ENCODE data around the gene MAN2B1. TPM values are rescaled to one million over a fixed set of nuclear protein-coding genes. Genes with fewer than 3 reads are reported as not detected.
"Not testable (repeated sequence)": the region's sequence is repeated elsewhere in the genome, so short reads cannot be mapped to it uniquely, and the experiment has no call there.

MAN2B1 gene
- polyA plus RNA-seq, 1 experiment, result 66.9 TPM

- H3K27me3 ChIP-seq (ENCODE audit: control insufficient read depth, insufficient read depth, low read length), result no peaks in the 10 kb centered on the region
- no peak for DNase-seq (ENCODE audit: low read depth)
- ChIA-PET CTCF (no interaction called here), POLR2A (no interaction called here)
- H3K4me3 ChIP-seq (ENCODE audit: low read depth, low read length), result no peak overlapping the region
- peaks cover 23% of the 10 kb centered on the region for H3K36me3 ChIP-seq (ENCODE audit: control insufficient read depth, insufficient read depth, low read length)
- TF ChIP-seq, protein P1, sequence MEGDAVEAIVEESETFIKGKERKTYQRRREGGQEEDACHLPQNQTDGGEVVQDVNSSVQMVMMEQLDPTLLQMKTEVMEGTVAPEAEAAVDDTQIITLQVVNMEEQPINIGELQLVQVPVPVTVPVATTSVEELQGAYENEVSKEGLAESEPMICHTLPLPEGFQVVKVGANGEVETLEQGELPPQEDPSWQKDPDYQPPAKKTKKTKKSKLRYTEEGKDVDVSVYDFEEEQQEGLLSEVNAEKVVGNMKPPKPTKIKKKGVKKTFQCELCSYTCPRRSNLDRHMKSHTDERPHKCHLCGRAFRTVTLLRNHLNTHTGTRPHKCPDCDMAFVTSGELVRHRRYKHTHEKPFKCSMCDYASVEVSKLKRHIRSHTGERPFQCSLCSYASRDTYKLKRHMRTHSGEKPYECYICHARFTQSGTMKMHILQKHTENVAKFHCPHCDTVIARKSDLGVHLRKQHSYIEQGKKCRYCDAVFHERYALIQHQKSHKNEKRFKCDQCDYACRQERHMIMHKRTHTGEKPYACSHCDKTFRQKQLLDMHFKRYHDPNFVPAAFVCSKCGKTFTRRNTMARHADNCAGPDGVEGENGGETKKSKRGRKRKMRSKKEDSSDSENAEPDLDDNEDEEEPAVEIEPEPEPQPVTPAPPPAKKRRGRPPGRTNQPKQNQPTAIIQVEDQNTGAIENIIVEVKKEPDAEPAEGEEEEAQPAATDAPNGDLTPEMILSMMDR (IDR thresholded peaks at IDR 0.05; ENCODE audit: insufficient read depth, low read depth, low read length), result no peak
Observed at GRCh38 chr19:12628040-12629022, 38.2 kb downstream of the MAN2B1 start.

DNA sequence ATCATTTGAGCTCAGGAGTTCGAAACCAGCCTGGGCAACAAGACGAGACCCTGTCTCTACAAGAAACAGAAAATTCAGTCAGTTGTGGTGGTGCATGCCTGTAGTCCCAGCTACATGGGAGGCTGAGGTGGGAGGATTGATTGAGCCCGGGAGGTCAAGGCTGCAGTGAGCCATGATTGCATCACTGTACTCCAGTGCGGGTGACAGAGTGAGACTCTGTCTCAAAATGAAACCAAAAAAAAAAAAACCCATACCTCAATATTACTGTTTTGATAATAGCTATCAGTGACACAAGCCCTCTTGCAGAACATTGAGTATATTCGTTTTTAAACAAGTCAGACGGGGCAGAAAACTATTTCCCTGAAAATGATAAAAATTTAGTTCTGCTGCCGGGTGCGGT, 39.6 kb downstream of the MAN2B1 start:
- POLR2A ChIA-PET, result no interaction called here
- no peak for DNase-seq (ENCODE audit: low read depth)
- TF ChIP-seq, protein P1 (IDR thresholded peaks at IDR 0.05; ENCODE audit: insufficient read depth, low read depth, low read length), result no peak
- Histone ChIP-seq H3K27me3 (ENCODE audit: control insufficient read depth, insufficient read depth, low read length) (no peaks in the 10 kb centered on the region), H3K4me3 (ENCODE audit: low read depth, low read length) (no peak overlapping the region), H3K36me3 (ENCODE audit: control insufficient read depth, insufficient read depth, low read length) (peaks cover 23% of the 10 kb centered on the region)
- CTCF ChIA-PET, result interaction anchor here (0.6 kb wide), 1 partner anchor 136 kb away, joined by 3 read pairs; no protein-coding TSS in a partner anchor

- Histone ChIP-seq H3K27me3 (ENCODE audit: control insufficient read depth, insufficient read depth, low read length) (no peaks in the 10 kb centered on the region), H3K36me3 (ENCODE audit: control insufficient read depth, insufficient read depth, low read length) (peaks cover 19% of the 10 kb centered on the region), H3K4me3 (ENCODE audit: low read depth, low read length) (no peak overlapping the region)
- DNase-seq (ENCODE audit: low read depth), result no peak
- ChIA-PET CTCF (interaction anchor here (0.7 to 2.7 kb wide), 3 partner anchors 12 to 194 kb away, joined by 3 to 8 read pairs (median 4); no protein-coding TSS in a partner anchor), POLR2A (no interaction called here)
- TF ChIP-seq, protein P1 (IDR thresholded peaks at IDR 0.05; ENCODE audit: insufficient read depth, low read depth, low read length), result no peak
Observed at GRCh38 chr19:12623361-12624031, 43.0 kb downstream of the MAN2B1 start.

DNA sequence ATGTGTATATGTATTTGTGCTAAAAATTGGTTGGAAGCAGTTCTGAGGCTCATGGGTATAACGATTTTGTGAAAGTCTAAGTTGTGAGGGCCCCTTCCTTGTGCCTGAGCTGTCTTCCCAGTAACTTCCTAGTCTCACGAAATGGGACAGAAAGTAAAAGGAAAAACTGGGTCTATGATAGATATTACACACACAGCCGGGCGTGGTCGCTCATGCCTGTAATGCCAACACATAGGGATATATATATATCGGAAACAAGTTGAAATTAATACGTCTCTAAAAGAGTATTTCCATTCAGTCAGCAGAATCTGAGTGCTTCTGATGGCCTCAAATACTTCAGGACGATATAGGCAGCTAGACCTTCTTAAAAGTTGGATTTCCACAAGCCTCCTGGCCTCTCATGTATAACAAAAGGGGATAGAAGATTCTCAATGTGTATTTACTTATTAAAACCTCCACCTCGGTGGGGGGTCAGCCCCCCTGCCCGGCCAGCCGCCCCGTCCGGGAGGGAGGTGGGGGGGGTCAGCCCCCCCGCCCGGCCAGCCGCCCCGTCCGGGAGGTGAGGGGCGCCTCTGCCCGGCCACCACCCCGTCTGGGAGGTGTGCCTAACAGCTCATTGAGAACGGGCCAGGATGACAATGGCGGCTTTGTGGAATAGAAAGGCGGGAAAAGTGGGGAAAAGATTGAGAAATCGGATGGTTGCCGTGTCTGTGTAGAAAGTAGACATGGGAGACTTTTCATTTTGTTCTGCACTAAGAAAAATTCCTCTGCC, 45.1 kb downstream of the MAN2B1 start:
- H3K36me3 ChIP-seq (ENCODE audit: control insufficient read depth, insufficient read depth, low read length); H3K27me3 ChIP-seq (ENCODE audit: control insufficient read depth, insufficient read depth, low read length); CTCF ChIA-PET; H3K4me3 ChIP-seq (ENCODE audit: low read depth, low read length); DNase-seq (ENCODE audit: low read depth); POLR2A ChIA-PET: not testable (repeated sequence)

- DNase-seq (ENCODE audit: low read depth), result no peak
- H3K36me3 ChIP-seq (ENCODE audit: control insufficient read depth, insufficient read depth, low read length), result peaks cover 5% of the 10 kb centered on the region
- H3K27me3 ChIP-seq (ENCODE audit: control insufficient read depth, insufficient read depth, low read length), result no peaks in the 10 kb centered on the region
- TF ChIP-seq, protein P1 (IDR thresholded peaks at IDR 0.05; ENCODE audit: insufficient read depth, low read depth, low read length), result no peak
- no peak overlapping the region for H3K4me3 ChIP-seq (ENCODE audit: low read depth, low read length)
- ChIA-PET CTCF (no interaction called here), POLR2A (no interaction called here)
Observed at GRCh38 chr19:12617646-12618045, 48.9 kb downstream of the MAN2B1 start.
